ENCODE results near the gene ALDH3B2. TPM values are rescaled to one million over a fixed set of nuclear protein-coding genes. Genes with fewer than 3 reads are reported as not detected.

ALDH3B2 gene
- total and polyA plus RNA-seq, 2 experiments from 2014 or later: not detected

- ATAC-seq (no peak), DNase-seq (ENCODE audit: low spot score) (no peak)
- no peaks in the 10 kb centered on the region for H3F3A ChIP-seq (replicated peaks; ENCODE audit: low read depth)
- no peaks in the 10 kb centered on the region for H3K9me2 ChIP-seq (ENCODE audit: insufficient read depth)
- Mint-ChIP-seq H3K36me3 (ENCODE audit: low read depth) (no peaks in the 10 kb centered on the region), H3K4me1 (peaks cover 19% of the 10 kb centered on the region), H3K27me3 (ENCODE audit: insufficient read depth, low read depth, poor library complexity) (peaks cover 10% of the 10 kb centered on the region), H3K27ac (no peak overlapping the region), H3K4me3 (no peak overlapping the region), H3K9me3 (no peaks in the 10 kb centered on the region; the same call in 2 of the 3 replicates)
- no peaks in the 10 kb centered on the region for H3K27me3 ChIP-seq (ENCODE audit: insufficient read depth)
- no peak for TF ChIP-seq POLR2AphosphoS5 (IDR thresholded peaks at IDR 0.05; ENCODE audit: low read depth)
- TF ChIP-seq EZH2phosphoT487 (IDR thresholded peaks at IDR 0.05; ENCODE audit: unreplicated experiment): no peak
- TF ChIP-seq, protein P1, sequence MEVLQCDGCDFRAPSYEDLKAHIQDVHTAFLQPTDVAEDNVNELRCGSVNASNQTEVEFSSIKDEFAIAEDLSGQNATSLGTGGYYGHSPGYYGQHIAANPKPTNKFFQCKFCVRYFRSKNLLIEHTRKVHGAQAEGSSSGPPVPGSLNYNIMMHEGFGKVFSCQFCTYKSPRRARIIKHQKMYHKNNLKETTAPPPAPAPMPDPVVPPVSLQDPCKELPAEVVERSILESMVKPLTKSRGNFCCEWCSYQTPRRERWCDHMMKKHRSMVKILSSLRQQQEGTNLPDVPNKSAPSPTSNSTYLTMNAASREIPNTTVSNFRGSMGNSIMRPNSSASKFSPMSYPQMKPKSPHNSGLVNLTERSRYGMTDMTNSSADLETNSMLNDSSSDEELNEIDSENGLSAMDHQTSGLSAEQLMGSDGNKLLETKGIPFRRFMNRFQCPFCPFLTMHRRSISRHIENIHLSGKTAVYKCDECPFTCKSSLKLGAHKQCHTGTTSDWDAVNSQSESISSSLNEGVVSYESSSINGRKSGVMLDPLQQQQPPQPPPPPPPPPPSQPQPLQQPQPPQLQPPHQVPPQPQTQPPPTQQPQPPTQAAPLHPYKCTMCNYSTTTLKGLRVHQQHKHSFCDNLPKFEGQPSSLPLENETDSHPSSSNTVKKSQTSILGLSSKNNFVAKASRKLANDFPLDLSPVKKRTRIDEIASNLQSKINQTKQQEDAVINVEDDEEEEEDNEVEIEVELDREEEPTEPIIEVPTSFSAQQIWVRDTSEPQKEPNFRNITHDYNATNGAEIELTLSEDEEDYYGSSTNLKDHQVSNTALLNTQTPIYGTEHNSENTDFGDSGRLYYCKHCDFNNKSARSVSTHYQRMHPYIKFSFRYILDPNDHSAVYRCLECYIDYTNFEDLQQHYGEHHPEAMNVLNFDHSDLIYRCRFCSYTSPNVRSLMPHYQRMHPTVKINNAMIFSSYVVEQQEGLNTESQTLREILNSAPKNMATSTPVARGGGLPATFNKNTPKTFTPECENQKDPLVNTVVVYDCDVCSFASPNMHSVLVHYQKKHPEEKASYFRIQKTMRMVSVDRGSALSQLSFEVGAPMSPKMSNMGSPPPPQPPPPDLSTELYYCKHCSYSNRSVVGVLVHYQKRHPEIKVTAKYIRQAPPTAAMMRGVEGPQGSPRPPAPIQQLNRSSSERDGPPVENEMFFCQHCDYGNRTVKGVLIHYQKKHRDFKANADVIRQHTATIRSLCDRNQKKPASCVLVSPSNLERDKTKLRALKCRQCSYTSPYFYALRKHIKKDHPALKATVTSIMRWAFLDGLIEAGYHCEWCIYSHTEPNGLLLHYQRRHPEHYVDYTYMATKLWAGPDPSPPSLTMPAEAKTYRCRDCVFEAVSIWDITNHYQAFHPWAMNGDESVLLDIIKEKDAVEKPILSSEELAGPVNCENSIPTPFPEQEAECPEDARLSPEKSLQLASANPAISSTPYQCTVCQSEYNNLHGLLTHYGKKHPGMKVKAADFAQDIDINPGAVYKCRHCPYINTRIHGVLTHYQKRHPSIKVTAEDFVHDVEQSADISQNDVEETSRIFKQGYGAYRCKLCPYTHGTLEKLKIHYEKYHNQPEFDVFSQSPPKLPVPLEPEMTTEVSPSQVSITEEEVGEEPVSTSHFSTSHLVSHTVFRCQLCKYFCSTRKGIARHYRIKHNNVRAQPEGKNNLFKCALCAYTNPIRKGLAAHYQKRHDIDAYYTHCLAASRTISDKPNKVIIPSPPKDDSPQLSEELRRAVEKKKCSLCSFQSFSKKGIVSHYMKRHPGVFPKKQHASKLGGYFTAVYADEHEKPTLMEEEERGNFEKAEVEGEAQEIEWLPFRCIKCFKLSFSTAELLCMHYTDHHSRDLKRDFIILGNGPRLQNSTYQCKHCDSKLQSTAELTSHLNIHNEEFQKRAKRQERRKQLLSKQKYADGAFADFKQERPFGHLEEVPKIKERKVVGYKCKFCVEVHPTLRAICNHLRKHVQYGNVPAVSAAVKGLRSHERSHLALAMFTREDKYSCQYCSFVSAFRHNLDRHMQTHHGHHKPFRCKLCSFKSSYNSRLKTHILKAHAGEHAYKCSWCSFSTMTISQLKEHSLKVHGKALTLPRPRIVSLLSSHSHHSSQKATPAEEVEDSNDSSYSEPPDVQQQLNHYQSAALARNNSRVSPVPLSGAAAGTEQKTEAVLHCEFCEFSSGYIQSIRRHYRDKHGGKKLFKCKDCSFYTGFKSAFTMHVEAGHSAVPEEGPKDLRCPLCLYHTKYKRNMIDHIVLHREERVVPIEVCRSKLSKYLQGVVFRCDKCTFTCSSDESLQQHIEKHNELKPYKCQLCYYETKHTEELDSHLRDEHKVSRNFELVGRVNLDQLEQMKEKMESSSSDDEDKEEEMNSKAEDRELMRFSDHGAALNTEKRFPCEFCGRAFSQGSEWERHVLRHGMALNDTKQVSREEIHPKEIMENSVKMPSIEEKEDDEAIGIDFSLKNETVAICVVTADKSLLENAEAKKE (CRISPR knock-in tag; IDR thresholded peaks at IDR 0.05): no peak
- TF ChIP-seq, protein P2, sequence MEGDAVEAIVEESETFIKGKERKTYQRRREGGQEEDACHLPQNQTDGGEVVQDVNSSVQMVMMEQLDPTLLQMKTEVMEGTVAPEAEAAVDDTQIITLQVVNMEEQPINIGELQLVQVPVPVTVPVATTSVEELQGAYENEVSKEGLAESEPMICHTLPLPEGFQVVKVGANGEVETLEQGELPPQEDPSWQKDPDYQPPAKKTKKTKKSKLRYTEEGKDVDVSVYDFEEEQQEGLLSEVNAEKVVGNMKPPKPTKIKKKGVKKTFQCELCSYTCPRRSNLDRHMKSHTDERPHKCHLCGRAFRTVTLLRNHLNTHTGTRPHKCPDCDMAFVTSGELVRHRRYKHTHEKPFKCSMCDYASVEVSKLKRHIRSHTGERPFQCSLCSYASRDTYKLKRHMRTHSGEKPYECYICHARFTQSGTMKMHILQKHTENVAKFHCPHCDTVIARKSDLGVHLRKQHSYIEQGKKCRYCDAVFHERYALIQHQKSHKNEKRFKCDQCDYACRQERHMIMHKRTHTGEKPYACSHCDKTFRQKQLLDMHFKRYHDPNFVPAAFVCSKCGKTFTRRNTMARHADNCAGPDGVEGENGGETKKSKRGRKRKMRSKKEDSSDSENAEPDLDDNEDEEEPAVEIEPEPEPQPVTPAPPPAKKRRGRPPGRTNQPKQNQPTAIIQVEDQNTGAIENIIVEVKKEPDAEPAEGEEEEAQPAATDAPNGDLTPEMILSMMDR (conservative IDR thresholded peaks at IDR 0.05; ENCODE audit: low read depth in 2 of 2): no peak
- H3K79me2 ChIP-seq (replicated peaks; ENCODE audit: insufficient read depth): no peaks in the 10 kb centered on the region
- H3K36me3 ChIP-seq (ENCODE audit: insufficient read depth): no peaks in the 10 kb centered on the region
- H3K4me1 ChIP-seq (ENCODE audit: insufficient read depth): no peaks in the 10 kb centered on the region
- H3K27ac ChIP-seq (ENCODE audit: low read depth): no peak overlapping the region
- no peaks in the 10 kb centered on the region for H4K20me1 ChIP-seq (replicated peaks; ENCODE audit: insufficient read depth)
- no peak overlapping the region for H3K4me2 ChIP-seq
- no peak overlapping the region for H2AFZ ChIP-seq
- no peak overlapping the region for H3K4me3 ChIP-seq
Measured at GRCh38 chr11:67675058-67675747, 780 bp upstream of the ALDH3B2 start.
